NCI-H1694 (cell line): ENCODE data around the gene EHBP1L1.

Source experiments
- DNase-seq: peaks from one replicate; lab custom pipeline; 2025; lab: John Stamatoyannopoulos, UW

Gene EHBP1L1

GRCh38 chr11:65616575-65617001 lies 40.7 kb downstream of the EHBP1L1 start:
- DNase-seq, result no peak

DNA sequence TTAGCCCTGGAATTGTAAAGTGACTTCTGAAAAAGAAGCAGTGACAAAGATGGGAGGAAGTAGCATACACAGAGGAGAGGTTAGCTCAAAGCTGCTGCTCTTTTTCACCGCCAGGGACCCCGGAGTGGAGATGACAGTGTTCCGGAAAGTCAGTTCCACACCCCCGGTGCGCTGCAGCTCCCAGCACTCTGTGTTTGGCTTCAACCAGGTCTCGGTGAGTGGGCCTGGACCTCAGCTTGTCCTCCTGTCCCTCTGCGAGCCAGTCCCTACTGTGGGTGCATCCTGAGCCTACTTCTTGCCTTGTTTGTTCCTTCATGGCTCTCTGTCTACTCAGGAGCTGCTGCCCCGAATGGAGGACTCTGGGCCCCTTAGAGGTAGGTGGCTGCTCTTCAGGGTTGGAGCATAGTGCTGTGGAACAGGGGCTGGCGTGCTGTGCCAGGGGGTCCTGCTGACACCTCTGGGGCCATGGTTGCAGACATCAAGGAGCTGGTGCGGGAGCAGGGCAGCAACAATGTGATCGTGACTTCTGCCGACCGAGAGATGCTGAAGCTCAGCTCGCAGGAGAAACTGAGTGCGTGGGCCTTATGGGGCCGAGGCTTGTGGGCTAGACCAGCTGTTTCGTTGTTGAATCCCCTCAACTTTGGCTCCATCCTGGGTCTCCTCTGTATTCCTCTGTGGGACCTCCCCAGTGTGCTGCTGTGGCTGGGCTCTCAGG lies 41.4 kb downstream of the EHBP1L1 start:
- no peak for DNase-seq

GRCh38 chr11:65617990-65618751 lies 42.3 kb downstream of the EHBP1L1 start:
- DNase-seq, result no peak

- no peak for DNase-seq
Measured at GRCh38 chr11:65618763-65619162, 42.9 kb downstream of the EHBP1L1 start.

DNA sequence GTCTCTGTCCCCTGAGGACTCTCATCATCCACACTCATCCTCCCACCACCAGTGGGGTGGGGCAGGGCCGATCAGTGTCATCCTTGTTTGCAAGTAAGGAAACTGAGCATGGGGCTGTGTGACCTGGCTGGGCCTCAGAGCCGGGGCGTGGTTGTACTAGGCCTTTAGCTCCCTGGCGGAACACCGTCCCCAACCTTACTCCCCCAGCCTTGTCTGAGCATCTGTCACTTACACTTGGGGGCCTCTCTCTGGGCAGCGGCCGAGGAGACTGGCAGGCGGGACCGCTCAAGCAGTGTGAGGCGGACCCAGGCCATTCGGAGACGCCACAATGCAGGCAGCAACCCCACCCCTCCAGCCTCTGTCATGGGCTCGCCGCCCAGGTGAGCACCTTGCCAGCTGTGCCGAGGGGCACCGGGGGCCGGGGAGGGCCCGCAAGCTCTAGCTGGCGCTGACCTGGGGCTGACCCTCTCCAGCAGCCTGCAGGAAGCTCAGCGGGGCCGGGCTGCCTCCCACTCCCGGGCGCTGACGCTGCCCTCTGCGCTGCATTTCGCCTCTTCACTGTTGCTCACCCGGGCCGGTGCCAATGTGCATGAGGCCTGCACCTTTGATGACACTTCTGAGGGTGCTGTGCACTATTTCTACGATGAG lies 43.6 kb downstream of the EHBP1L1 start:
- DNase-seq, result no peak

DNA sequence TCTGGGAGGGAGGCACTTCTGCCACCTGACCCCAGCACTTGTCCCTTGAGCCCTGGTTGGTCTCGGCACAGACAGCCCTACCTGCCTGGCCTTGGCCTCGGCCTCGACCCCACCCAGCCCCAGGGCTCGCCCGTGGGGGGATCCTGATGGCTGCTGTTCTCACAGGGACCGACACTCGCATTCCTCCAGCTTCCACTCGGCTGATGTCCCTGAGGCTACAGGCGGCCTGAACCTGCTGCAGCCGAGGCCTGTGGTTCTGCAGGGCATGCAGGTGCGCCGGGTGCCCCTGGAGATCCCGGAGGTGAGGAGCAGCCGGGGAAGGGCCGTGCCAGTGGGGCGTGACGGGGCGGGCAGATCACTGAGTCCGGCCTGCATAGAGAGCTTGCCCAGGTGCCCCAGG lies 44.8 kb downstream of the EHBP1L1 start:
- no peak for DNase-seq

GRCh38 chr11:65621460-65621859 lies 45.6 kb downstream of the EHBP1L1 start:
- DNase-seq, result no peak

GRCh38 chr11:65622011-65622410 lies 46.2 kb downstream of the EHBP1L1 start:
- no peak for DNase-seq

GRCh38 chr11:65623177-65623576 lies 47.3 kb downstream of the EHBP1L1 start:
- no peak for DNase-seq

- DNase-seq, result no peak
Measured at GRCh38 chr11:65623852-65624616, 48.2 kb downstream of the EHBP1L1 start.

DNA sequence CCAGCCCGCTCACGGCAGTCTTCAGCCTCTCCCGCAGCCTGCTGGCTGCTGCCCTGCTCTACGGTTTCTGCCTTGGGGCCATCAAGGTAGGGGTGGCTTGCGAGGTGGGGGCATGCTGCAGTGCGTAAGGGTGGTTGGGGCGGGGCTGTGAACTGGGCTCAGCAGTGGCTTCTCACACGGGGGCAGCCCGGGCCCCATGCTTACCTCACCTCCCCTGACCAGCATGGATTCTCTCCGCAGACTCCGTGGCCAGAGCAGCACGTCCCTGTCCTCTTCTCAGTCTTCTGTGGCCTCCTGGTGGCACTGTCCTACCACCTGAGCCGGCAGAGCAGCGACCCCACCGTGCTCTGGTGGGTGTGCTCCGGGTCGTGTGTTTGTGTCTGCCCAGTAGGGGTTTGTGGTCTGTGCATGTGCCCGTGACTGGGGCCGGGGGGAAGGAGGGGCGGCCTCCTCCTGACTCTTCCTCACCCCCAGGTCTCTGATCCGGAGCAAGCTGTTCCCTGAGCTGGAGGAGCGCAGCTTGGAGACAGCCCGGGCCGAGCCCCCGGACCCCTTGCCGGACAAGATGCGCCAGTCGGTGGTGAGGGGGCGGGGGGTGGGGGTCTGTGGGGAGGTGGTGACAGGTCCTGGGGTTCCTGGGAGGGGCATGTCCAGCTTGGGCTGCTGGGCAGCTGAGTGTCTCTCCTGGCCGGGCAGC lies 49.2 kb downstream of the EHBP1L1 start:
- DNase-seq, result no peak

DNA sequence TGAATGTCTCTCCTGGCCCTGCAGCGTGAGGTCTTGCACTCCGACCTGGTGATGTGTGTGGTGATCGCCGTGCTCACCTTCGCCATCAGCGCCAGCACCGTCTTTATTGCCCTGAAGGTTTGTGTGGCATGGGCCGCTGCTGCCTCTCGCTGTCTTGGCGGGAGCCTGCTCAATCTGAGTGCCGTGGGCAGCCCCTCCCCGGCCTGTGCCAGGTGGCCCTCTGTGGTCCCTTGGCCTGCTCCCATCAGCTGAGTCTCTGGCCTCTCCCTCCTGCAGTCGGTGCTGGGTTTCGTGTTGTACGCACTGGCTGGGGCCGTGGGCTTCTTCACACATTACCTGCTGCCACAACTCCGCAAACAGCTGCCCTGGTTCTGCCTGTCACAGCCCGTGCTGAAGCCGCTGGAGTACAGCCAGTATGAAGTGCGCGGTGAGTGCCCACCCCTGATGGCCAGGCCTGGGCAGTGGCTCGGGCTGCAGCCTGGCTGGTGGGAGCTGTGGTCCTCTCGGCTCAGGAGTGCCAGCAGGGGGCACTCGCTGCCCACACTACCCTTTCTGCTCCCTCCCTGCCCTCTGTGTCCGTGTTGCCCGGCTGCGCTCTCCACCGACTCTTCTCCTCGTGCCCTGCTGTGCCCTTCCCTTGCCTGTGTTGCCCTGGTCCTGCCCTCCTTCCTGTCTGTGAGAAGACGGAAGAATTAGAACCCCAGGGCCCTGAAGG lies 49.9 kb downstream of the EHBP1L1 start:
- DNase-seq, result peak; percentile 6

GRCh38 chr11:65627202-65627601 lies 51.3 kb downstream of the EHBP1L1 start:
- no peak for DNase-seq

DNA sequence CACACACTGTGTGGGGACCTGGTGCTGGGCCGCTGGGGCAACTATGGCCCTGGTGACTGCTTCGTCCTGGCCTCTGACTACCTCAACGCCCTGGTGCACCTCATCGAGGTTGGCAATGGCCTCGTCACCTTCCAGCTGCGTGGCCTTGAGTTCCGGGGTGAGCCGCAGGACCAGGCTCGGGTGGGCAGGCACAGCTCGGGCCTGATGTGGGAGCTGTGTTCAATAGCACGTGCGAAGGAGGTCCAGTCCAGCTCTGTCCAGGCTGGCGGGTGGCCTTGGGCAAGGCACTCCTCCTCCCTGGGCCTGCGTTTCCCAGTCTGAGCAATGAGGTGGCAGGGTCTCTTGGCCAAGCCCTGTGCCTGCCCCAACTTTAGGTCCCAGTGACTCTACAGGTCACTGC lies 53.7 kb downstream of the EHBP1L1 start:
- DNase-seq, result no peak

DNA sequence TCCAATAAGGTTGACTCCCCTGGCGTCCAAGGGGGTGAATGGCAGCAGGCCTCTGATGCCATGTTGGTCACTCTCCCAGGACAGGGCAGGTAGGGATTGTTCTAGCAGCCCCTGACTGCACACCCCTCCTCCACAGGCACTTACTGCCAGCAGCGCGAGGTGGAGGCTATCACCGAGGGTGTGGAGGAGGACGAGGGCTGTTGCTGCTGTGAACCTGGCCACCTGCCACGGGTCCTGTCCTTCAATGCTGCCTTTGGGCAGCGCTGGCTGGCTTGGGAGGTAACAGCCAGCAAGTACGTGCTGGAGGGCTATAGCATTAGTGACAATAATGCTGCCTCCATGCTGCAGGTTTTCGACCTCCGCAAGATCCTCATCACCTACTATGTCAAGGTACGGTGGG lies 54.4 kb downstream of the EHBP1L1 start:
- no peak for DNase-seq

DNA sequence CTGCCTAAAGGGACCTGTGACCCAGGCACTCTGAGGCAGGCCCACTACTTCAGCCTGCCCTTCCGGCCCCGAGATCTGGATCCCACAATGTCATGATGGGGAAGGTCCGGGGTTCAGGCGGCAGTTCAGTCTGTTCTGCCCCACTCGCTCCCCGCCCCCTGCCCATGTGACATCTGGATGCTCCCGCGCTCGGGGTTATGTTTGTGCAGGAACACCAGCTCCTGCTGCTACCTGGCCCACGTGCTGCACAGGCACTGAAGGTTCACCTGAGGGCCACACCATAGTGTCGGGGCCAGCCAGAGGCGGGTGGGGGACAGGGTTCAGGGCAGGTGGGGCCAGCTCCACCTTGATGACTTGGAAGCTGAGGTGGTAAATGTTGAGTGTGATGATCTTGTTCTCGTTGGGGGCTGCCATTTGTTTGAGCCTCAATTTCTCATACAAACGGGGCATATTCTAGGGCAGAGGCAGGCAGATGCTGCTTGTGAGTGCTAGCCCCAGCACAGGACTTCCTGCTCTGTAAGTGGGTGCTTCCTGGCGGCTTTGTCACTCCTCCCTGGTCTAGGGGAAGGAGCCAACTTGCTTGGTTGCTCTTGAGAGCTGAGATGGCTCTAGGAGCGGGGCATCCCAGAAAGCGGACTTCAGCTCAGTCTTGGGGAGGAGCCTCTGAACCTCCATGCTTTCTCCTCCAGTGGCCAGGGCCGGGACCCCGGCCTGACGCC lies 57.7 kb downstream of the EHBP1L1 start:
- no peak for DNase-seq

DNA sequence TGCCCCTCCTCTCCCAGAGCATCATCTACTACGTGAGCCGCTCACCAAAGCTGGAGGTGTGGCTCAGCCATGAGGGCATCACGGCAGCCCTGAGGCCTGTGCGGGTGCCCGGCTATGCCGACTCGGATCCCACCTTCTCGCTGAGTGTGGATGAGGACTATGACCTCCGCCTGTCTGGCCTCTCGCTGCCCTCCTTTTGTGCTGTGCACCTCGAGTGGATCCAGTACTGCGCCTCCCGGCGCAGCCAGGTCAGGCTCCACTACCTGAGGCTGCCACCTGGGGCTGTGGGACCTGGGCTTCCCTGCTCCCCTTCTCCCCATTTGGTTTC lies 58.2 kb downstream of the EHBP1L1 start:
- no peak for DNase-seq

DNA sequence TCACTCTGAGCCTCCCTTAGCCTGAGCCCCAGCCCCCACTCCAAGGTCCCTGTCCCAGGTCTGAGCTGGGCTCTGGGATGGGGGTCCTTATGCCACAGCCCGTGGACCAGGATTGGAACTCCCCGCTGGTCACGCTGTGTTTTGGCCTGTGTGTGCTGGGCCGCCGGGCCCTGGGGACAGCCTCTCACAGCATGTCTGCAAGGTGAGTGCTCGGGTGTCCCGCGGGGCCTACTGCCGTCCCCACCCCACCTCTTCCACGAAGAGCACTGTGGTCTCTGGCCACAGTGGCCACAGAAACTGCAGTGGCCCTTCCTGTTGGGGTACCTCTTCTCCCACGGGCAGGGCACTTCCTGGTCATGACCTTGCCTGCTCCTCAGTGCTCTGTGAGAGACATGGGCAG lies 58.6 kb downstream of the EHBP1L1 start:
- DNase-seq, result no peak

GRCh38 chr11:65634905-65635731 lies 59.3 kb downstream of the EHBP1L1 start:
- DNase-seq, result no peak
